CD4-positive, alpha-beta T cell treated with Interleukin-21 for 1 hour (primary cell): Measurements from ENCODE around the gene KRTAP16-1.

Source experiments
- DNase-seq: peaks from one replicate; pipeline ENCODE4 v3.0.0-alpha.2; 2020

KRTAP16-1 gene

DNA sequence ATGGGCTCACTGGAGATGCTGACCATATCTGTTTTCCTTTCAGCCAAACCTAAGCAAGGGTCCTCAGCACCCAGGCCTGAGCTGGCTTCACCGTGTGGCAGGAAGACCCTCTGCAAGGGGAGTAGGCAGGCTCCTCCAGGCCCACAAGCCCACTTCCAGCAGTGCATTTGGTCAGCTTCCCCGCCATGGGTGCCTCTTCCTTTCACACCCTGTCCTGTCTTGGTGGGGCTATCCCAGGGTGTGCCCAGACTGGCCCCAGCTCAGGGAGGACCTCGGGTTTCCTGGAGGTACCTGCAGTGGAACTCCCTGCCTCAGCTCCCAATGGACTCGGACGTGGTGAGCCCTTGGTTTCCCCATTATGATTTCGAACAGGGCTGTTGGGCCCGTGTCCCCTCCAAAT, 19.1 kb upstream of the KRTAP16-1 start:
- DNase-seq = no peak

DNA sequence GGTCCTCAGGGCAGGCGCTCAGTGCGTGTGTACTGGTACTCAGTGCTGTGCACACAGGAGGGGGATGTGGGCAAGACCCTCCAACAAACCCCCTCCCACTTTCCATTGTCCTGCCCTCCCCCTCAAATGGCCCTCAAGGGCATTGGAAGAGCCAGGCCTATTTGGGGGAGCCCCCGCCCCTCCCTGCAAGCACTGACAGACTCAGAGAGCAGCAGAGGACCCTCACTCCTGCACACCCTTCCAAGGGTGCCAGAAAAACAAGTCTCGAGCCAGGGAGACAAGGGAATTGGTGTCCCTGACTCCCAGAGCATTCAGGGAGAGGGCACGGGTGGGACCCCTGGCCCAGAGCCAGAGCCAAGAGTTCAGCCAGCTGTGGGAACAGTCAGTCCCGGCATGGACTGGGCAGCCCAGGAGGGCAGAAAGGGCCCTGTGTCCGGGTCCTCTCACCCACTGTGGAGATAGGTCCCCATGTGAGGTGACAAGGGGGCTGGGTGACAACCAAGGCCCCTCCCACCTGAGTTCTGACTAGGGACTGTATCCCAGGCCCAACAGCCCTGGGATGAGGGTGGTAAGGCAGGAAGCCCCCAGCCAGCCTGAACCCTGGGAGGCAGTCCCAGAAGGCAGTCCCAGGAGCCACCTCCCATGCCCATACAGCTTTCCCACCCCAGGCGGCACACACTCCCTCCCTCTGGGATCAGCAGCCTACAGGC, 18.5 kb upstream of the KRTAP16-1 start:
- DNase-seq = no peak

DNA sequence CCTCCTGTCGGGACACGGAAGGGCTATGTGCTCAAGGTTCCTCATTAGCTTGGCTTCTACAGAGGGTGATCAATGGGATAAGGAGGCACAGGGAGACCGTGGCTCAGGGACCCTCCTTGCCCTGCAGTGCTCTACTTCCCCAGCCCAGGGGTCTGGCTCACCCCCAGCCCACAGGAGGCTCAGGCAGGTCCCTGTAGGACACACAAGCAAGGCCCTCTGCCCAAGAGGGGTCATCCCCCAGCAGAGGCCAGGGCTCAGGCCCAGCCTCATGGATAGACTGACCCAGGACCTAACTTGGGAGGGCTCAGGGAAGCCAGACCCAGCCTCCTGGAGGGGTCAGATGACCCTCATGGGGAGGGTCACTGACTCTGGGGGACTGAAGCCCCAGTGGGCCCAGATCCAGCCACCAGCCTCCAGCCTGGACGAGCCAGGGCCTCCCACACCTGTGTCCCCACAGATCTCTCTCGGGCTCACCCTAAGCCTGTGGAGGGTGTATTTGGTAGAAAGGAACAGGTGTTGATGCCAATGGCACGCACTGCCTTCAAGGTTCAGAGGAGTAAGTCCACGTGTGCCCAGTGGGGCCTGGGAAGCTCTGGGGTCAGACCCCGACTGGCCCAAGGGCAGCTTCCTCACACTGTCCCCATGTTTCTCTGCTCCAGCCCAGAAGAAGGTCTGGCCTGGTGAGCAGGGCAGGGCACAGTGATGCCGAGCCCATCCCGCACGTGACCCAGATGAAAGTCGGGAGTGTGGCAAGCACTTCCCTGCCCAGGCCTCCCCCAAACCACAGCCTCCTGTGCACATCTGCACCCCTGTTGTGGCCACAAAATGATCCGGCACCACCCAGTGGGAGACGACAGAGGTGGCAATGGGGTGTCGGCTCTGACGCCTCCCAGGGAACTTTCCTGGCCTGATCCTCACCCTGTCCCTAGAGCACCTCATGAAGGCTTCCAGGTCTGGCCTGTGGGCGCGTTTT, 17.4 kb upstream of the KRTAP16-1 start:
- DNase-seq = peak; percentile 47

DNA sequence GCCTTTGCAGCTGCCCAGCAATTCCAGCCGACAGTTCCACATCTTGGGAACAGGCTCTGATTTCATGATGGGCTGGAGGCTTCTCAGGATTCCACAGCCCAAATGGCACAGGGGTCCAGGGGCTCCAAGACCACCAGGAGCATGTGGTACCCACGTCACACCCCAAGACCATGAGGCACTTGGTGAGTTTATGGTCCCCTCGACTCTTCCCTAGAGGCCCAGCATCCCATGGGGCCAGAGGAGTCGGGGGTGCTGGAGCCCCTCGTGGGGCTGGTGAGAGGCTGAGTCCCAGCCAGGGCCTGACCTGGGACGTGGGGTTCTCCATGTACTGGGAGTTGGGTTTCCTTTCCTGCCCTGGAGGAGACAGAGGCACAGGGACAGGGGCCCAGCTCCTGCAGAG, 16.5 kb upstream of the KRTAP16-1 start:
- DNase-seq = no peak

DNA sequence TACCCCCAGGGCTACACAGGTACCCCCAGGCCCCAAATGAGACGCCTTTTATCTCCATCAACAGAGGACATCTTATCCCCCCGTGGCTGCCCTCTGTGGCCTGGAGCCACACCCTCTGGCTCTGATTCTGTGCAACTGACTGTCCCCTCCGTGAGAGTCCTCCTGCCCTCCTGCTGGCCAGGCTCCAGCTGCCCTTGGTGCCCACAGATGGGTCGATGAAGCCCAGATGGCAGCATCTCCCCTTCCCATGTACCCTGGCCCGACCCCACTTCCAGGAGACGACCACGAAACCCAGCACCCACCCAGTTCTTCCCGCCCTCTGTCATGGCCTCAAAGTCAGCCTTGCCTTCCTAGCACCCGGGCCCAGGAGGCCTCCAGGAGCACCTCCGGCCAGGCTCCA, 16.0 kb upstream of the KRTAP16-1 start:
- DNase-seq = no peak

DNA sequence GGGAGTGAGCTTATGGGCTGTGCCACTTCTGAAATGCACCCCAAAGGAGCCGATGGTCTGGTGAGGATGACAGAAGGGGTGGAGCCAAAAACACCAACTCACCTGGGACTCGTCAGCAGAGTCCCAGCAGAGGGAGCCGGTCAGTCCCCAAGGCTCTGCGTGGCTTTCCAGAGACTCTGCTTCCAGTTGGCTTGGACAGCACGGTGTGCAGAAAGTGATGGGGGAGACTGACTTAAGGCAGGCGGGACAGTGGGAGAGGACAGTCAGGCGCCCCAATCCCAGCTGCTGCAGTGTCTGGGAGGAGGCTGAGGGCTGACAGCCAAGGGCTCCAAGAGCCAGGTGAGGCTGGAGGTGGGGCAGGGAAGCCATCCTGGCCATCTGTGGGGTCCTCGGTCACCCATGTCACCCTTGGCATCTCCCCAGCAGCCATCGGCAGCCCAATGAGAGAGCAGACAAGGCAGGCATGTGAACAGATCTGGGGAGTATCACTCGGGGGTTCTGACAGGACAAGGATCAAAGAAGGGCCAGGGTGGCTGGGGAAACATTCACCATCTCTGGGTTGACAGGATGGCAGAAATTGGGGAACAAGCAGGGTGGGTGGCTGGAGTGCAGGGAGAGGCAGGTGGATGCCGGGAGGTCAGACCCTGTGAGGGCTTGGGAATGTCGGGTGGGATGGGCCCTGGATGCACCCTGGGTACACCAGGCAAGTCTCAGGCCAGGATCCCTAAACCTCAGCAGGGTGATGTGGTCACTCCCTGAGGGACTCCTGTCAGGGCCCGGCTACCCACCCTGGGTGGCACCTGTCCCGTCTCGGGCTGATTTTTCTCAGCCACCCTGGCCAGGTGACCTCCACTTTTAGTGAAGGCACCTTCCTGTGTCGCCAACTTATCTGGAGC, 15.3 kb upstream of the KRTAP16-1 start:
- DNase-seq = peak; percentile 23

DNA sequence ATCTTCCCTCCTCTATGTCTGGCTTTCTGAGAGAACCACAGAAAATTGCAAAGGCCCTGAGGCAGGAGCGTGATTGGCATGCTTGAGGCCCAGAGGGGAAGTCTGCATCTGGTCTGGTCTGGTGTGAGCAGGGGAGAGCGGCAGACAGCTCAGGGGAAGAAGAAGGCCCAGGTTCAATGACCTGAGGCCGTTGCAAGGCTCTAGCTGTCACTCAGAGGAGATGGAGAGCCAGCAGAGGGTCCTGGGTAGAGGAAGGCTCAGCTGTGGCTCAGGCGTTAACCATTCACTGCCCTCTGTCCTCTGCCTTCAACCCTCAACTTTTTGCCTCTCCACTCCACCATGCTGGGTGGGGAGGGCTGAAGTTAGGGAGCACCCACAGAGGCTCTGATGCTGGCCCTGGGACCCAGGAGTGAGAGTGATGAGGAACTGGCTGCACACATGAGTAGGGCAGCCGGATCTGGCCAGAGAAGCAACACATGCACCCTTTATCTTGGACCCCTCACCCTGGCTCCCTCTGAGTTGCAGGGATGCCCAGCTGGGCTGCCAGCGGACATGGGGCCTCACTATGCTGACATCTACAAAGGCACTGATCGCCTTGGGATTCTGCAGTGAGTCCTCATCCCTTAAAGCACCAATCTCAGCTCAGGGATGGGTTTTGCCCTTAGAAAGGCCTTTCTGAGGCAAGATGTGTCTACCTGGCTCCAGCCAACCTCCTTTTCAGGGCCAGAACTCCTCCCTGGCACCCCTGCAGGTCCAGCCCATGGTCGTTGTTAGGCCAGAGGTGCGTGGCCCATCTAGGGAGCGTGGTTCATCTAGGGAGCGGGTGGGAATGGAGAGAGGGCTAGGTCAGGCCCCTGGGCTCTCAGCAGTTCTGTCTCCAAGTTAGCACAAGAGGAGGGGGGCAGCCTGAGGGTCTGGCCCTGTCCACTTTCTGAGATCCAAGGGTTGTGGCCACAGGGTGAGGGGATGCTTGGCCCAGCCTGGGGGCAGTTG, 14.1 kb upstream of the KRTAP16-1 start:
- no peak for DNase-seq

DNA sequence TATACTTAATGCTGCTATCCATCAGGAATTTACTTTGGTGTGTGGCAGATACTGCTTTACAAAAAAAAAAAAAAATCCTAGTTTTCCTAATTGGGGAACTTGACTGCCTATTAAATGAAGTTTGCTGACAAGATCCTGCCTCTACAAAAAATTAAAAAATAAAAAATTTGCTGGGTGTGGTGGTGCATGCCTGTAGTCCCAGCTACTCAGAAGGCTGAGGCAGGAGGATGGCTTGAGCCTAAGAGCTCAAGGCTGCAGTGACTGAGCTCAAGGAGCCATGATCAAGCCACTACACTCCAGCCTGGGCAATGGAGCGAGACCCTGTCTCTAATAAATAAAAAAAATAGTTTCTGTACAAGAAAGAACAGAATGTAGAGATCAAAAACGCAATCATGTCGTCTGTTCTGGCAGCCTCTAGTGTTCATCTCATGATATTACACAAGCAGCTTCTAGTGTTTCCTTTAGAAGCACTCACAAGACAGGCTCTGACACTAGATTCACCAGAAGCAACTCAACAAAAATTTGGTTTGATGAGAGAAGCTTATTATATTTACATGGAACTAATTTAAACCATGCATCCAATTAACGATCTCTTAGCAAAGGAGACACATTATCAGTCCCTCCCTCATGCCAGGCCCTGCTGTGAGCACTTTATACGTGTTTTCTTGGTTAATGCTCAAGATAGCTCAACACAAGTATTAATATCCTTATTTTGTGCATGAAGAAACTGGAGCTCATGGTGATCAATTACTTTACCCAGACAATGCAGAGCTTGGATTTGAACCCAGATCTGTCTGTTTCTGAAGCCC, 13.2 kb upstream of the KRTAP16-1 start:
- peak; percentile 62 for DNase-seq

DNA sequence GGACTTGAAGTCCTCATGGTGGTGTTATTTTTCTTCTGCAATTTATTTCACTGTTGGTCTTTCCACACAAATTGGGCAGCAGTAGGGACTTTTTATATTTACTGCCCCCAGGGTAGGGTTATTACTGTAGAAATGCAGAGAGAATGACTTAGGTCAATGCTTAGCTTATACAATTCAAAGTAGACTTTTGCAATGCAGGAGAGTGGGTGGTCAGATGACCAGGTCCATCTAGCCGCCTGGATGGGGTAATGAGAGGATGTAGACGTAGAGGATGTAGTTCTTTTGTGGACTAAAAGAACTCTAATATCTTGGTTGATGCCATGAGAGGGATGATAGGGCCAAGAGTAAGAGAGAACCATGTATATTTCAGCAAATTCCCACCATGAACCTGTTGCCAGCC, 9.1 kb upstream of the KRTAP16-1 start:
- DNase-seq = no peak

DNA sequence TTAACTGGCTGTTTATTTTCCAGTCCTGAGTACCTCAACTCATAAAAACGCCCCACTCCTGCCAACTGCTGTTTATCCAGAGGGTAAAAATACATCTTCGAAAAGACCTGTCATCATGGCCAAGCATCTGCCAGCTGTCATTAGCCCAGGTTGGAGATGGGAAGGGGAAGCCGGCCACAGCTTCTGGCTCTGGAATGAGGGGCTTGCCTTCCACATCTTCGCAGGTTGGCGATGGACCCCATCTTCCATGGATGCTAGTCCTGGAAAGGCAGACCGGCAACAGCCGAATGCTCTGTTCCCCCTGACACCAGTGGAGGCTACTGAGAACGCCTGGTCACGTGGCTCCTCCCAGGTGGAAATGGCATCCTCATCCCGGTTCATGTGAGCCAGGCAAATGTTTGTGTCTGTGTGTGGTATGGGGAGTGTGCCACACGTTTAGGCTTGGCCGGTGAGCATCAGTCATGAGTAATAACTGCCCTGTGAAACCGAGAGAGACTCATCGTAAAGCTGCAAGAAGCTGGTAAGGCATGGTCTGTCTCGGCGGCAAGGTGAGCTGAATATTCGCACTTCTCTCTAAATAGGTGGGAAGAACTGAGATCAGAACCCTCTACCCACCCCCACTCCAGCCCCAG, 6.8 kb upstream of the KRTAP16-1 start:
- DNase-seq = no peak

DNA sequence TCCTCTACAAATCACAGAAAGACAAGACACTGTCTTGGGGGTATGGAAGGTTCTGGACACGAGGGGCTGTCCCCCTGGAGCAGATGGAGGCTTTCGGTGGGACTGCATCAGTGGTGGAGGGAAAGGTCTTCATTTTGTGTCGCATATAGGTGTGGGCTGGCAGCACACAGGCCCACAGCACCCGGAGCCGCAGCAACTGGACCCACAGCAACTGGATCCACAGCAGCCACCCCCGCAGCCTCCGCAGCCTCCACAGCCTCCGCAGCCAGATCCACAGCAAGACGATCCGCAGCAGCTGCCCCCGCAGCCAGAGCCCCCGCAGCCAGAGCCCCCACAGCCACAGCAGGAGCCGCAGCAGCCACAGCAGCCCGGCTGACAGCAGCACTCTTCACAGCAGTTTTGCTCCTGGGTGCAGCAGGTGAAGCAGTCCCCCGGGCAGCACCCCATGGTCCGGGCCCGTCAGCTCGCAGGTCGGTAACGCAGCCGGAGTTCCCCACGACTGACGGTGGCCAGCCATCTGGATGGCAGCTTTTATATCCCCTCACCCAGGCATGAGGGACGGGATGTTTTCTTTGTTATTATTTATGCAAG, 6.2 kb upstream of the KRTAP16-1 start, which contains the start of gene KRTAP17-1:
TSS of gene KRTAP17-1 (minus strand) at position 507 of the 591 bp plus-strand sequence. CDS start at position 447, 60 bp downstream.
- DNase-seq = no peak

DNA sequence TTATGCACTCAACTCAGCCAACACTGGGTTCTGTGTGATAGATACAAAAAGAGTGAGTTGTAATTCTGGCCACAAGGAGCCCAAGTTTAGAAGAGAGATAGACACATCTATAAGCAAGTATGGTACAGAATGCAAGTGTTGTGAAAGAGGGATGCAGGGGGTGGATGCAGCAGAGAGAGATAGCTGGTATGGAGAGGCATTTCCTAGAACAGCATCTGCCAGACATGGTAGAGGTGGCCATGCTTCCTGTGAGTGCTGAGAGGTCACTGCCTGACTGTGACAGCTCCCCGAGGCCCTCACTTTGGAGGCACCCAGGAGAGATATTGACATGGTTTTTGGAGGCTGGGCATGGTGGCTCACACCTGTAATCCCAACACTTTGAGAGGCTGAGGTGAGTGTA, 2.0 kb upstream of the KRTAP16-1 start:
- DNase-seq = no peak

DNA sequence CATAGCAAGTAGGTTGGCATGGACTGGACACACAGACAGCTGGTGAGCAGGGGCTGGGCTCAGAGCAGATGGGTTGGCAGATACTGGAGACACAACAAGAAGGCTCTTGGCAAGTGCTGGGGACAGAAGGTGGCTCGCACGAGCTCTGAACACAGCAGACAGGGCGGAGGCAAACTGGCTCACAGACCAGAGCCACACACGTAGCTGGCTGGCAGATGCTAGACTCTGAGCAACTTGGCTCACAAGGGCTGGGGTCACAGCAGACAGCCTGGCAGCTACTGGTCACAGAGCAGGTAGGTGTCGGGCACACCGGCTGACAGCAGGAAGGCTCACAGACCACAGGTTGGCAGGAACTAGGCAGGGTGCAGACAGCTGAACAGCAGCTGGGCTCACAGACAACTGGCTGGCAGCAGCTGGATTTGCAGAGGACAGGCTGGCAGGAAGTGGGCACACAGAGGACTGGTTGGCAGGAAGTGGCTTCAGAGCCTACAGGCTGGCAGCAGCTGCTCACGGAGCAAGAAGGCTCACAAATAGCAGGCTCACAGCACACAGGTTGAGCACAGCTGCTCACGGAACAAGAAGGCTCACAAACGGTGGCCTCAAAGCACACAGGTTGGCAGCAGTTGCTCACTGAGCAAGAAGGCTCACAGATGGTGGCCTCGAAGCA, 725 bp downstream of the KRTAP16-1 start:
- peak; percentile 89 for DNase-seq

DNA sequence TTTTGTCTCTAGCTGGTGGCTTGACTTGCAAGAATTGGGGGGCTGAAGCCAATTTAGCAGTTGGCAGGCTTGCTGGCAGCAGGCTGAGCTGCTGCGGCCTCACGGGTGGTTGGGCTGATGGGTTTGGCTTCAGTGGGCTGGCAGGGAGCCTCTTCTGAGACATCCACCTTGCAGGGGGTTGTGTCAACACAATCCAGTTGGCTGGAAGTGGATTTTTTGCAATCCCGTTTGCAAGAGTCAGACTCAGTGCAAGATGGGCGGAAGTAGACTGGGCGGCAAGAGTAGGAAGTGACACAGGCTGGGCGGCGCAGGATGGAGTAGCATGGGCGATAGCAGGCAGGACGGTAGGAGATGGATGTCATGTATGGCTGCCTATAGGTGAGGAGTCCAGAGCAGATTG, 1.5 kb downstream of the KRTAP16-1 start:
- DNase-seq = peak; percentile 5

DNA sequence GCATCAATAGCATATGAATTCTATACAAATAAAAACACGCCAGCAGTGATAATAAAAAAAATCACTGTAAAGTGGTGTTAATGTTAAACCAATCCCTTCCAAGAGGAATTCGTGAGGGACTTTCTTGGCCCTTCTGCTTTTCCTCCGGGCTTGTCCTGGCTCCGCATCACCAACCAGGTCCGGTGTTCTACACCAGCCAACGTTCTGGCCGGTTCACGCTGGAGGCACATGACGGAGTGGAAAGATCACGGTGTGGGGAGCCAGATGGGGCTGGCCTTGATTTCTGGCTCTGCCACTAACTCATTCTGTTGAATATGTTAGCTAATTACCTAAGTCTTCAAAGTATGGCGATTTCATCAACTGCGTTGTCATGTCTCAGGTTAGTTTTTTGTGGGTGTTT, 5.0 kb downstream of the KRTAP16-1 start:
- DNase-seq = no peak

DNA sequence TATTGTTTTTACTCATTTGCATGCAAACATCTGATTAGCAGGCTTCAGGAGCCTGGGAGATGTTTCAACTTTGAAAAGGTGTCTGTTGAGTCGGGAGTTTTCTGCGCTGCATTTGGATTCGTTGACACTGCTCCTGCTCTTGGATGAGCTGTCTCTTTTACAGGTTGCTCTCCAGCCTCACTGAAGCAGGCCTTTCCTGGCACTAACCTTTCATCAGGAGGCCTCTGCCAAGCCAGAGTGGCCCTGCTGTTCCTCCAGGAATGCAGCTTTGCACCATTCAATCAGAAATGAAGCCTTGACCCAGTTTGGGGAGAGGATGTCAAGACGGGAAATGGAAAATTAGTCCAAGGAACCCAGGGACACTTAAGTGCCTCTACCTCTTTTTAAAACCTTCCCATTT, 6.1 kb downstream of the KRTAP16-1 start:
- no peak for DNase-seq

DNA sequence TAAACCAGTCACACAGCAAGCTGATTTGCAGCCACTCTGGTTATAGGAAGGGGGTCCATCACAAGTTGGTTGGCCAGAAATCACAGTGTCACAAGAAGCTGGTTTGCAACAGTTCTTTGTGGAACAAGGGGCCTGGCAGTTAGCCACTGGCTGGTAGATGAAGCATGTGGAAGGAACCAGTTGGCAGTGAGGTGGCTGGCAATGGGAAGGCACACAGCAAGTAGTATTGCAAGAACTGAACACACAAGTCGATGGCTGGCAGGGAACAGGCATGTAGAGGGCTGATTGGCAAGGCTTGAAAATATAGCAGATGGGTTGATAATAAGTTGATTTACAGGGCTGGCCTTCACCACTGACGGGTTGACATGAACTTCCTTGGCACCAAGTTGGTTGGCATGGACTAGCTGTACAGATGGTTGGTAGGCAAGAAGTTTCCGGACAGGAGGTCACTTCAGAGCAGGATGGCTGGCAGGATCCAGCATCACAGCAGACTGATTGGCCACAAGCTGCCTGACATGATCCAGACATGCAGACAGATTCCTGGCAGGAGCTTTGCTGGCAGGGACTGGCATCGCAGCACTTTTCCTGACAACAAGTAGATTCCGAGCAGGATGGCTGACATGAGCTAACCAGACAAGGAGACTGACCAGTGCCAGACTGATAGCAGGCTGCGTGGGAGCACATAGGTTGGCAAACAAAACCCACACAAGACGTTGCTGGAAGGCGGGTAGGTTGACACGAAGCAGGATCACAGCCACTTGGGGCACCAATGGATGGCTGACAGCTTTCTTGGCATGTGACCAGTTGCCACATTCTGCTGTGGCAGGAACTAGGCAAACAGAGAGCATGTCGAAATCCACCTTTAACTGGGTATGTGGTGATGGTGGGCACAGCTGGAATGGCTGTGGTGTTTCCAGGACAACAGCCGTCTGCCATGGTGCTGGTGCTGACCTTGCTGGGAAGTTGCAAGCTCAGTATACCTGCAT, 6.9 kb downstream of the KRTAP16-1 start, which contains the start of gene KRTAP29-1:
TSS of gene KRTAP29-1 (minus strand) at position 936 of the 986 bp plus-strand sequence. CDS start at position 936, 0 bp downstream.
- no peak for DNase-seq
